IMR-90 (cell line): Measurements from ENCODE around the gene C17orf100. TPM values are rescaled to one million over a fixed set of nuclear protein-coding genes. Genes with fewer than 3 reads are reported as not detected.

Source experiments
- ATAC-seq: fragments of 200-7000 bp; cut with Tn5 transposase; 2 replicates; pipeline ENCODE4 v1.9.1; 2020; ENCODE audit warnings: low read depth, mild to moderate bottlenecking, moderate library complexity
- BruUV-seq: library from RNA; stranded (reverse); fragments of 400-500 nt; replicated peaks from 2 replicates; lab custom pipeline; 2021; lab: Mats Ljungman, UMichigan
- CTCF ChIA-PET: fragments of 300-600 bp; formaldehyde crosslinking; extraction: SDS; loops from one replicate; lab custom pipeline; 2021; ENCODE audit warnings: antibody characterized with exemption; lab: Yijun Ruan, JAX
- POLR2A ChIA-PET: fragments of 300-600 bp; sonication (Branson Sonifier 250); formaldehyde crosslinking; loops from one replicate; lab custom pipeline; 2022; ENCODE audit warnings: antibody characterized with exemption; ENCODE audit not compliant: unreplicated experiment; lab: Charles Lee
- DNase-seq: peaks from one replicate; pipeline ENCODE4 v3.0.0; 2013
- H2AFZ ChIP-seq: replicated peaks from 2 replicates; pipeline ENCODE3; 2013; ENCODE audit warnings: low read length, mild to moderate bottlenecking; ENCODE audit not compliant: poor library complexity
- H2AK5ac ChIP-seq: 2 replicates; pipeline ENCODE4 v1.6.1; 2013; ENCODE audit warnings: low read depth, low read length, inconsistent platforms
- H2AK9ac ChIP-seq: replicated peaks from 2 replicates; pipeline ENCODE3; 2013; ENCODE audit warnings: mild to moderate bottlenecking, low read depth, low read length, moderate library complexity; ENCODE audit not compliant: poor library complexity
- H2BK120ac ChIP-seq: 2 replicates; pipeline ENCODE4 v1.6.1; 2013; ENCODE audit warnings: low read depth, low read length, inconsistent platforms
- H2BK15ac ChIP-seq: 3 replicates; pipeline ENCODE4 v1.6.1; 2013; ENCODE audit warnings: low read depth, low read length, inconsistent platforms
- H2BK20ac ChIP-seq: 2 replicates; pipeline ENCODE4 v1.6.1; 2013; ENCODE audit warnings: low read depth, mild to moderate bottlenecking, inconsistent platforms, low read length, moderate library complexity
- H2BK5ac ChIP-seq: 2 replicates; pipeline ENCODE4 v1.6.1; 2013; ENCODE audit warnings: mild to moderate bottlenecking, low read depth, low read length, inconsistent platforms; ENCODE audit not compliant: poor library complexity, severe bottlenecking
- H3K14ac ChIP-seq: replicated peaks from 2 replicates; pipeline ENCODE4 v1.6.1; 2013; ENCODE audit warnings: low read depth, low read length, inconsistent platforms
- H3K18ac ChIP-seq: 2 replicates; pipeline ENCODE4 v1.6.1; 2013; ENCODE audit warnings: low read depth, low read length, control low read depth
- H3K23ac ChIP-seq: 2 replicates; pipeline ENCODE4 v1.6.1; 2013; ENCODE audit warnings: low read depth, low read length, inconsistent platforms
- H3K27ac ChIP-seq: 2 replicates; pipeline ENCODE4 v1.5.1; 2013; ENCODE audit warnings: mild to moderate bottlenecking, control low read depth, low read length; ENCODE audit not compliant: insufficient read depth
- H3K27me3 ChIP-seq: 2 replicates; pipeline ENCODE4 v1.6.1; 2013; ENCODE audit warnings: low read length; ENCODE audit not compliant: control insufficient read depth, insufficient read depth
- H3K36me3 ChIP-seq: 2 replicates; pipeline ENCODE4 v1.6.1; 2013; ENCODE audit warnings: low read length, mixed read lengths; ENCODE audit not compliant: control insufficient read depth, insufficient read depth
- H3K4ac ChIP-seq: 2 replicates; pipeline ENCODE4 v1.6.1; 2013; ENCODE audit warnings: low read depth, low read length, inconsistent platforms
- H3K4me1 ChIP-seq: 2 replicates; pipeline ENCODE4 v1.6.1; 2013; ENCODE audit warnings: low read length, mixed read lengths; ENCODE audit not compliant: control insufficient read depth, insufficient read depth
- H3K4me2 ChIP-seq: 2 replicates; pipeline ENCODE4 v1.6.1; 2013; ENCODE audit warnings: low read depth, mild to moderate bottlenecking, control low read depth, low read length, moderate library complexity
- H3K4me3 ChIP-seq: 2 replicates; pipeline ENCODE4 v1.5.1; 2013; ENCODE audit warnings: low read depth, mild to moderate bottlenecking, control low read depth, low read length, moderate library complexity; ENCODE audit not compliant: insufficient read depth
- H3K56ac ChIP-seq: 2 replicates; pipeline ENCODE4 v1.6.1; 2013; ENCODE audit warnings: low read length, inconsistent platforms; ENCODE audit not compliant: insufficient read depth; ENCODE audit errors: extremely low read depth
- H3K79me1 ChIP-seq, 2 experiments: 2 replicates each; pipeline ENCODE4 v1.6.1; 2013; ENCODE audit warnings: low read length in 2 of 2, inconsistent platforms in 1 of 2, low read depth in 1 of 2
- H3K9ac ChIP-seq: 2 replicates; pipeline ENCODE4 v1.6.1; 2013; ENCODE audit warnings: low read depth, low read length, control low read depth
- H3K9me1 ChIP-seq: 2 replicates; pipeline ENCODE4 v1.6.1; 2013; ENCODE audit warnings: low read length, inconsistent platforms; ENCODE audit not compliant: insufficient read depth
- H3K9me3 ChIP-seq: 2 replicates; pipeline ENCODE4 v1.6.1; 2013; ENCODE audit warnings: low read length; ENCODE audit not compliant: control insufficient read depth, insufficient read depth
- H4K20me1 ChIP-seq: 2 replicates; pipeline ENCODE4 v1.6.1; 2013; ENCODE audit warnings: low read length, inconsistent platforms; ENCODE audit not compliant: insufficient read depth
- H4K5ac ChIP-seq: 2 replicates; pipeline ENCODE4 v1.6.1; 2013; ENCODE audit warnings: mild to moderate bottlenecking, low read depth, low read length, control low read depth
- H4K8ac ChIP-seq, 2 experiments: 2 replicates each; pipeline ENCODE4 v1.6.1; 2013; ENCODE audit warnings: low read depth in 2 of 2, low read length in 2 of 2, control low read depth in 1 of 2, inconsistent platforms in 1 of 2
- H4K91ac ChIP-seq: 2 replicates; pipeline ENCODE4 v1.6.1; 2013; ENCODE audit warnings: low read depth, low read length, inconsistent platforms; ENCODE audit not compliant: insufficient read depth
- BHLHE40 ChIP-seq: fragments of 150-350 bp; IDR thresholded peaks from 2 replicates; pipeline ENCODE4 v1.6.1; 2016; ENCODE audit warnings: mild to moderate bottlenecking, low read depth, low read length
- CEBPB ChIP-seq: IDR thresholded peaks from 2 replicates; pipeline ENCODE4 v1.6.1; 2012; ENCODE audit warnings: low read depth, low read length, improper control_type of control experiment
- CHD1 ChIP-seq: IDR thresholded peaks from 2 replicates; pipeline ENCODE4 v1.6.1; 2012; ENCODE audit warnings: low read depth, low read length, improper control_type of control experiment
- FOS ChIP-seq: fragments of 150-350 bp; IDR thresholded peaks from 2 replicates; pipeline ENCODE4 v1.6.1; 2016; ENCODE audit warnings: low read depth, low read length
- MAFK ChIP-seq: IDR thresholded peaks from 2 replicates; pipeline ENCODE4 v1.6.1; 2012; ENCODE audit warnings: low read depth, low read length, improper control_type of control experiment
- MAZ ChIP-seq: IDR thresholded peaks from 2 replicates; pipeline ENCODE4 v1.6.1; 2012; ENCODE audit warnings: low read depth, mild to moderate bottlenecking, low read length, improper control_type of control experiment, moderate library complexity, borderline replicate concordance
- MXI1 ChIP-seq: IDR thresholded peaks from 2 replicates; pipeline ENCODE4 v1.6.1; 2012; ENCODE audit warnings: low read depth, mild to moderate bottlenecking, low read length, moderate library complexity, borderline replicate concordance
- NFE2L2 ChIP-seq: fragments of 150-350 bp; IDR thresholded peaks from 2 replicates; pipeline ENCODE4 v1.6.1; 2016; ENCODE audit warnings: low read depth, mild to moderate bottlenecking, low read length
- POLR2A ChIP-seq: IDR thresholded peaks from 2 replicates; pipeline ENCODE4 v1.6.1; 2012; ENCODE audit warnings: mild to moderate bottlenecking, low read depth, low read length
- RAD21 ChIP-seq: IDR thresholded peaks from 2 replicates; pipeline ENCODE4 v1.6.1; 2012; ENCODE audit warnings: low read length, improper control_type of control experiment
- RCOR1 ChIP-seq: IDR thresholded peaks from 2 replicates; pipeline ENCODE4 v1.6.1; 2012; ENCODE audit warnings: mild to moderate bottlenecking, low read length, improper control_type of control experiment; ENCODE audit not compliant: insufficient replicate concordance
- RFX5 ChIP-seq: IDR thresholded peaks from 2 replicates; pipeline ENCODE4 v1.8.0; 2012; ENCODE audit warnings: low read depth, mild to moderate bottlenecking, low read length, moderate library complexity
- SMC3 ChIP-seq: fragments of 150-350 bp; IDR thresholded peaks from 2 replicates; pipeline ENCODE4 v1.6.1; 2016; ENCODE audit warnings: low read depth, mild to moderate bottlenecking, antibody characterized with exemption, low read length, moderate library complexity
- WGBS, 2 experiments: methylation state at CpG; one replicate each; pipeline versions ENCODE4 v1.1.5 to v1.1.7; 2013; ENCODE audit warnings: missing lambda C conversion rate in 2 of 2; ENCODE audit not compliant: insufficient read length in 1 of 2; ENCODE audit errors: extremely low coverage in 2 of 2; 5-methylcytosine and 5-hydroxymethylcytosine counted together
- dilution Hi-C: fragments of 300-500 bp; cut with HindIII; formaldehyde crosslinking; loops from one replicate; pipeline ENCODE4 v1.14.3; 2018; ENCODE audit warnings: low sequenced_read_pairs; ENCODE audit not compliant: unreplicated experiment
- in situ Hi-C: fragments of 300-500 bp; cut with MboI; formaldehyde crosslinking; loops from 3 replicates; pipeline ENCODE4 v1.14.3; 2019; ENCODE audit warnings: low sequenced_read_pairs, inconsistent platforms, mixed read lengths
- intact Hi-C: fragments of 100-400 bp; cut with micrococcal nuclease; formaldehyde crosslinking; loops from 2 replicates; pipeline ENCODE4 v1.10.0; 2022
- polyA plus RNA-seq, 3 experiments: library from polyadenylated mRNA; depleted of rRNA; stranded (reverse); fragments of >200 nt; gene quantifications; 2 replicates each; pipeline ENCODE4 v1.2.3, GENCODE V29; 2012; ENCODE audit warnings: low replicate concordance in 1 of 3
- total RNA-seq: library from RNA; depleted of rRNA; stranded (reverse); fragments of >200 nt; gene quantifications from 2 replicates; pipeline ENCODE4 v1.2.3, GENCODE V29; 2012
- TF ChIP-seq, protein P1 (sequence below): fragments of 150-350 bp; IDR thresholded peaks from 2 replicates; pipeline ENCODE4 v1.6.1; 2016; ENCODE audit warnings: low read depth, mild to moderate bottlenecking, low read length, moderate library complexity, borderline replicate concordance
- TF ChIP-seq, protein P2 (sequence below): conservative IDR thresholded peaks from 2 replicates; pipeline ENCODE4 v1.5.1; 2012; ENCODE audit warnings: mild to moderate bottlenecking, low read depth, low read length, improper control_type of control experiment
- TF ChIP-seq, protein P3 (sequence below): fragments of 150-350 bp; IDR thresholded peaks from 2 replicates; pipeline ENCODE4 v1.6.1; 2017; ENCODE audit warnings: mild to moderate bottlenecking, antibody characterized with exemption, low read length, low read depth

Gene C17orf100
- total and polyA plus RNA-seq, 2 of the 4 experiments (the other 2 are of a cell fraction), result 0.18 to 1.8 TPM

DNA sequence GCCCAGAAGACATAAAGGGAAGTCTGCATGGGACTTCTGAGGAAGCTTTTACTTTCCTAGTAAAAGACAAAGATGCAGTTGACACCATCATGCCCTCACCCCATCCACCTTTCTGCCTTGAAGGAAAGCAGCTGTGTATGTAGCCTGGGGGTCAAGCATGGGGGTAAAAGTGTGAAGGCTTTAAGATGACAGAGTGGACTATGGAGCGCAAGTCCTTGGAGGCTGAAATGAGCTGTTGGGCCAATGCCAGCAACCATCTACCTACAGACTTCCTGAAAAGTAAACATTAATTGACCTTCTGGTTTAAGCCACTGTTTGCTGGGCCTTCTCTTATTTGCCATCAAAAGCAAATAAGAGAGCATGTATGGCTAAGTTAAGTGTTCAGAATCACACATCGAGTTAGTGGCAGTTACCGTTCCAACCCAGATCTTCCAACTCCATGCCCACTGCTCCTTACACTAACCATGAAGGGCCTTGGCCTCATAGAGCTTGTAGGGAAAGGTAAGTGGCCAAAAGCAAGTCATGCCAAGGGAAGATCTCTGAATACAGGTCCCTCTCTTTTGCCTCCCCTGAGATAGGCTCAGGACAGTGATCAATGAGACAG lies 31.6 kb downstream of the C17orf100 start:
- Histone ChIP-seq H4K8ac (no peak overlapping the region), H3K9ac (no peak overlapping the region), H4K5ac (no peak overlapping the region), H3K79me1 (no peaks in the 10 kb centered on the region), H3K9me1 (no peaks in the 10 kb centered on the region), H3K23ac (no peak overlapping the region), H3K27ac (no peak overlapping the region), H2BK20ac (no peak overlapping the region), H4K91ac (no peak overlapping the region), H4K20me1 (no peaks in the 10 kb centered on the region), H3K18ac (no peak overlapping the region), H2AK9ac (no peak overlapping the region), H3K56ac (no peak overlapping the region), H3K14ac (no peak overlapping the region), H2AK5ac (no peak overlapping the region), H2BK5ac (no peak overlapping the region), H2BK120ac (no peak overlapping the region), H3K27me3 (peaks cover 9% of the 10 kb centered on the region), H3K36me3 (no peaks in the 10 kb centered on the region), H2BK15ac (no peak overlapping the region), H3K4me1 (no peaks in the 10 kb centered on the region), H2AFZ (no peak overlapping the region), H3K4ac (no peak overlapping the region), H3K4me3 (no peak overlapping the region), H3K4me2 (no peak overlapping the region), H3K9me3 (no peaks in the 10 kb centered on the region)
- dilution Hi-C loops (no loop called here), in situ Hi-C loops (no loop called here), intact Hi-C loops (no loop called here)
- DNase-seq (no peak), ATAC-seq (no peak)
- no CpG with 5 or more reads among the region's 3 CpGs for WGBS, 2 experiments
- no TSS peak for BruUV-seq
- TF ChIP-seq RAD21 (no peak), BHLHE40 (no peak), CHD1 (no peak), MAZ (no peak), RCOR1 (no peak), POLR2A (no peak), RFX5 (no peak), CEBPB (no peak), SMC3 (no peak), MAFK (no peak), NFE2L2 (no peak), FOS (no peak), MXI1 (no peak)
- TF ChIP-seq, protein P1, sequence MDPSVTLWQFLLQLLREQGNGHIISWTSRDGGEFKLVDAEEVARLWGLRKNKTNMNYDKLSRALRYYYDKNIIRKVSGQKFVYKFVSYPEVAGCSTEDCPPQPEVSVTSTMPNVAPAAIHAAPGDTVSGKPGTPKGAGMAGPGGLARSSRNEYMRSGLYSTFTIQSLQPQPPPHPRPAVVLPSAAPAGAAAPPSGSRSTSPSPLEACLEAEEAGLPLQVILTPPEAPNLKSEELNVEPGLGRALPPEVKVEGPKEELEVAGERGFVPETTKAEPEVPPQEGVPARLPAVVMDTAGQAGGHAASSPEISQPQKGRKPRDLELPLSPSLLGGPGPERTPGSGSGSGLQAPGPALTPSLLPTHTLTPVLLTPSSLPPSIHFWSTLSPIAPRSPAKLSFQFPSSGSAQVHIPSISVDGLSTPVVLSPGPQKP, result no peak
- TF ChIP-seq, protein P2, sequence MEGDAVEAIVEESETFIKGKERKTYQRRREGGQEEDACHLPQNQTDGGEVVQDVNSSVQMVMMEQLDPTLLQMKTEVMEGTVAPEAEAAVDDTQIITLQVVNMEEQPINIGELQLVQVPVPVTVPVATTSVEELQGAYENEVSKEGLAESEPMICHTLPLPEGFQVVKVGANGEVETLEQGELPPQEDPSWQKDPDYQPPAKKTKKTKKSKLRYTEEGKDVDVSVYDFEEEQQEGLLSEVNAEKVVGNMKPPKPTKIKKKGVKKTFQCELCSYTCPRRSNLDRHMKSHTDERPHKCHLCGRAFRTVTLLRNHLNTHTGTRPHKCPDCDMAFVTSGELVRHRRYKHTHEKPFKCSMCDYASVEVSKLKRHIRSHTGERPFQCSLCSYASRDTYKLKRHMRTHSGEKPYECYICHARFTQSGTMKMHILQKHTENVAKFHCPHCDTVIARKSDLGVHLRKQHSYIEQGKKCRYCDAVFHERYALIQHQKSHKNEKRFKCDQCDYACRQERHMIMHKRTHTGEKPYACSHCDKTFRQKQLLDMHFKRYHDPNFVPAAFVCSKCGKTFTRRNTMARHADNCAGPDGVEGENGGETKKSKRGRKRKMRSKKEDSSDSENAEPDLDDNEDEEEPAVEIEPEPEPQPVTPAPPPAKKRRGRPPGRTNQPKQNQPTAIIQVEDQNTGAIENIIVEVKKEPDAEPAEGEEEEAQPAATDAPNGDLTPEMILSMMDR, result no peak
- TF ChIP-seq, protein P3, sequence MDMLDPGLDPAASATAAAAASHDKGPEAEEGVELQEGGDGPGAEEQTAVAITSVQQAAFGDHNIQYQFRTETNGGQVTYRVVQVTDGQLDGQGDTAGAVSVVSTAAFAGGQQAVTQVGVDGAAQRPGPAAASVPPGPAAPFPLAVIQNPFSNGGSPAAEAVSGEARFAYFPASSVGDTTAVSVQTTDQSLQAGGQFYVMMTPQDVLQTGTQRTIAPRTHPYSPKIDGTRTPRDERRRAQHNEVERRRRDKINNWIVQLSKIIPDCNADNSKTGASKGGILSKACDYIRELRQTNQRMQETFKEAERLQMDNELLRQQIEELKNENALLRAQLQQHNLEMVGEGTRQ, result no peak
- CTCF ChIA-PET, result no interaction called here
- POLR2A ChIA-PET, result no interaction called here
